Gastroesophageal sphincter (tissue), 4 donors: ENCODE results near the gene TRPV6. TPM values are rescaled to one million over a fixed set of nuclear protein-coding genes. Genes with fewer than 3 reads are reported as not detected.

ENCODE experiments used
- ATAC-seq: fragments of 150-250 bp; one replicate; pipeline ENCODE4 v1.9.1; 2016; ENCODE audit warnings: mild to moderate bottlenecking, moderate library complexity
- H3K27ac ChIP-seq, 4 donors: fragments of 200-600 bp; sonication (generic) in 3 of 4; 1 replicate in 3 of 4; 2 replicates in 1 of 4; pipeline ENCODE4 v1.5.1; 2016 to 2019
- H3K27me3 ChIP-seq: fragments of 200-600 bp; sonication (generic); one replicate; pipeline ENCODE4 v1.5.1; 2019
- H3K36me3 ChIP-seq, 2 donors: fragments of 200-600 bp; sonication (generic); one replicate each; pipeline ENCODE4 v1.5.1; 2019; ENCODE audit warnings: control low read depth in 1 of 2
- H3K4me1 ChIP-seq, 3 donors: fragments of 200-600 bp; sonication (generic); 1 replicate in 2 of 3; 2 replicates in 1 of 3; pipeline ENCODE4 v1.5.1; 2016 to 2019; ENCODE audit warnings: control low read depth in 2 of 3
- H3K4me3 ChIP-seq, 2 donors: fragments of 200-600 bp; sonication (generic); one replicate each; pipeline ENCODE4 v1.5.1; 2019; ENCODE audit warnings: mild to moderate bottlenecking in 1 of 2, moderate library complexity in 1 of 2
- H3K9me3 ChIP-seq, 3 donors: fragments of 200-600 bp; sonication (generic); one replicate each; pipeline ENCODE4 v1.5.1; 2017 to 2019; ENCODE audit warnings: control low read depth in 2 of 3
- CTCF ChIP-seq, 4 experiments: fragments of 200-600 bp in 2 of 4; fragments of 450-650 bp in 2 of 4; sonication (generic) in 1 of 4; IDR thresholded peaks; one replicate each; pipeline ENCODE4 v1.5.1; 2017 to 2019; ENCODE audit warnings: antibody characterized with exemption in 4 of 4, mild to moderate bottlenecking in 2 of 4, moderate library complexity in 2 of 4
- EP300 ChIP-seq: sonication (generic); formaldehyde crosslinking; IDR thresholded peaks from one replicate; pipeline ENCODE4 v1.6.1; 2017; ENCODE audit warnings: antibody characterized with exemption, mild to moderate bottlenecking
- POLR2A ChIP-seq, 2 donors: fragments of 450-650 bp; IDR thresholded peaks; one replicate each; pipeline ENCODE4 v1.6.1; 2017; ENCODE audit warnings: antibody characterized with exemption in 2 of 2, mild to moderate bottlenecking in 2 of 2, moderate library complexity in 1 of 2
- POLR2AphosphoS5 ChIP-seq: sonication (generic); formaldehyde crosslinking; IDR thresholded peaks from one replicate; pipeline ENCODE4 v1.6.1; 2017; ENCODE audit warnings: antibody characterized with exemption
- WGBS, 2 donors: methylation state at CpG; one replicate each; pipeline ENCODE4 v1.1.5; 2018; ENCODE audit warnings: low coverage in 1 of 2; 5-methylcytosine and 5-hydroxymethylcytosine counted together
- total RNA-seq, 4 donors: library from RNA; depleted of rRNA; stranded (reverse); fragments of >200 nt; gene quantifications; one replicate each; pipeline ENCODE4 v1.1.0, GENCODE V29; 2016

The TRPV6 gene
- total RNA-seq, 4 donors from 2014 or later: 0.16 TPM; not detected in 3

GRCh38 chr7:142901426-142902259, 16.1 kb upstream of the TRPV6 start:
- Histone ChIP-seq H3K4me1 (no peaks in the 10 kb centered on the region), H3K36me3 (no peaks in the 10 kb centered on the region), H3K27ac (no peak overlapping the region), H3K27me3 (peaks cover 7% of the 10 kb centered on the region), H3K4me3 (no peak overlapping the region), H3K9me3 (peaks cover 0 to 5% (median 0%) of the 10 kb centered on the region in 3 donors)
- TF ChIP-seq POLR2AphosphoS5 (no peak), CTCF (IDR thresholded peaks at IDR 0.05) (no peak), EP300 (no peak), POLR2A (IDR thresholded peaks at IDR 0.05) (no peak)
- no peak for ATAC-seq
- 60 to 90% methylated on average over 12 of the region's 15 CpGs for WGBS, 2 donors

GRCh38 chr7:142899661-142900060, 14.1 kb upstream of the TRPV6 start:
- WGBS, 2 donors: 11 to 27% methylated on average over 3 of the region's 3 CpGs
- H3K27me3 ChIP-seq: peaks cover 14% of the 10 kb centered on the region
- TF ChIP-seq CTCF (IDR thresholded peaks at IDR 0.05): no peak
- TF ChIP-seq POLR2AphosphoS5: no peak
- no peak for TF ChIP-seq EP300
- no peak for TF ChIP-seq POLR2A (IDR thresholded peaks at IDR 0.05)
- H3K27ac ChIP-seq: no peak overlapping the region
- H3K4me1 ChIP-seq: no peaks in the 10 kb centered on the region
- peaks cover 0 to 4% (median 0%) of the 10 kb centered on the region in 3 donors for H3K9me3 ChIP-seq
- H3K4me3 ChIP-seq: no peak overlapping the region
- no peak for ATAC-seq
- no peaks in the 10 kb centered on the region for H3K36me3 ChIP-seq

GRCh38 chr7:142898377-142899170, 13.0 kb upstream of the TRPV6 start:
- WGBS, 2 donors: 64 to 78% methylated on average over 2 to 3 of the region's 3 CpGs

GRCh38 chr7:142897691-142898090, 12.1 kb upstream of the TRPV6 start:
- no peak overlapping the region for H3K4me3 ChIP-seq
- WGBS, 2 donors: 100% methylated on average over 2 of the region's 7 CpGs; no CpG with 5 or more reads in 1 of the 2 donors
- H3K4me1 ChIP-seq: no peaks in the 10 kb centered on the region
- no peak for TF ChIP-seq EP300
- TF ChIP-seq CTCF (IDR thresholded peaks at IDR 0.05): no peak
- TF ChIP-seq POLR2A (IDR thresholded peaks at IDR 0.05): no peak
- TF ChIP-seq POLR2AphosphoS5: no peak
- H3K9me3 ChIP-seq: no peaks in the 10 kb centered on the region
- H3K27me3 ChIP-seq: peaks cover 19% of the 10 kb centered on the region
- no peak for ATAC-seq
- H3K27ac ChIP-seq: no peak overlapping the region
- H3K36me3 ChIP-seq: no peaks in the 10 kb centered on the region

More at GRCh38 chr7:142898377-142899170, 13.0 kb upstream of the TRPV6 start:
- no peak for ATAC-seq
- no peak overlapping the region for H3K4me3 ChIP-seq
- H3K36me3 ChIP-seq: no peaks in the 10 kb centered on the region
- H3K4me1 ChIP-seq: no peaks in the 10 kb centered on the region
- H3K27ac ChIP-seq: no peak overlapping the region
- no peaks in the 10 kb centered on the region for H3K9me3 ChIP-seq
- peaks cover 14% of the 10 kb centered on the region for H3K27me3 ChIP-seq
- TF ChIP-seq POLR2AphosphoS5 (no peak), EP300 (no peak), CTCF (IDR thresholded peaks at IDR 0.05) (no peak), POLR2A (IDR thresholded peaks at IDR 0.05) (no peak)
